GM06990 (cell line): Measurements from ENCODE around the gene EVA1B.
A peak's percentile ranks its signal among the peaks of the same experiment; 100 is the strongest.

ENCODE experiments used
- DNase-seq: peaks from one replicate; pipeline ENCODE4 v3.0.0-alpha.2; 2011; ENCODE audit not compliant: insufficient read length; ENCODE audit errors: extremely low read depth
- H3K27me3 ChIP-seq: replicated peaks from 2 replicates; pipeline ENCODE4 v1.6.0; 2011; ENCODE audit warnings: low read length; ENCODE audit not compliant: control insufficient read depth, insufficient read depth
- H3K36me3 ChIP-seq: 2 replicates; pipeline ENCODE4 v1.5.1; 2011; ENCODE audit warnings: low read length; ENCODE audit not compliant: control insufficient read depth, insufficient read depth
- H3K4me3 ChIP-seq: replicated peaks from 2 replicates; pipeline ENCODE4 v1.5.1; 2011; ENCODE audit warnings: low read depth, mild to moderate bottlenecking, control low read depth, low read length
- CTCF ChIP-seq: IDR thresholded peaks from 2 replicates; pipeline ENCODE4 v1.5.1; 2011; ENCODE audit warnings: low read length, control low read depth, mild to moderate bottlenecking, inconsistent platforms; ENCODE audit not compliant: insufficient read depth, poor library complexity, severe bottlenecking

Gene EVA1B

GRCh38 chr1:36326499-36326898, 3.1 kb upstream of the EVA1B start:
- peaks cover 2% of the 10 kb centered on the region for H3K27me3 ChIP-seq
- H3K36me3 ChIP-seq: no peaks in the 10 kb centered on the region
- no peak for TF ChIP-seq CTCF
- no peak overlapping the region for H3K4me3 ChIP-seq
- no peak for DNase-seq

- no peaks in the 10 kb centered on the region for H3K36me3 ChIP-seq
- H3K27me3 ChIP-seq: no peaks in the 10 kb centered on the region
- TF ChIP-seq CTCF: no peak
- DNase-seq: no peak
- H3K4me3 ChIP-seq: peak overlapping the region; percentile 63
These were observed 883 bp upstream of the EVA1B start for GRCh38 chr1:36324353-36324703.

GRCh38 chr1:36322786-36323635, 434 bp downstream of the EVA1B start:
- DNase-seq: peak; percentile 46
- H3K27me3 ChIP-seq: no peaks in the 10 kb centered on the region
- H3K36me3 ChIP-seq: no peaks in the 10 kb centered on the region
- peak overlapping the region; percentile 63 for H3K4me3 ChIP-seq
- no peak for TF ChIP-seq CTCF

GRCh38 chr1:36322041-36322785, 1.2 kb downstream of the EVA1B start:
- TF ChIP-seq CTCF: no peak
- Histone ChIP-seq H3K27me3 (no peaks in the 10 kb centered on the region), H3K4me3 (no peak overlapping the region; the same call in none of the 2 replicates), H3K36me3 (no peaks in the 10 kb centered on the region)
- no peak for DNase-seq

- peak overlapping the region; percentile 25 for H3K4me3 ChIP-seq
- no peak for TF ChIP-seq CTCF
- H3K36me3 ChIP-seq: no peaks in the 10 kb centered on the region
- peak; percentile 45 for DNase-seq
- H3K27me3 ChIP-seq: no peaks in the 10 kb centered on the region
These were observed 2.1 kb downstream of the EVA1B start for GRCh38 chr1:36321119-36321951.
